ENCODE data around the gene IQSEC3.

The IQSEC3 gene

DNA sequence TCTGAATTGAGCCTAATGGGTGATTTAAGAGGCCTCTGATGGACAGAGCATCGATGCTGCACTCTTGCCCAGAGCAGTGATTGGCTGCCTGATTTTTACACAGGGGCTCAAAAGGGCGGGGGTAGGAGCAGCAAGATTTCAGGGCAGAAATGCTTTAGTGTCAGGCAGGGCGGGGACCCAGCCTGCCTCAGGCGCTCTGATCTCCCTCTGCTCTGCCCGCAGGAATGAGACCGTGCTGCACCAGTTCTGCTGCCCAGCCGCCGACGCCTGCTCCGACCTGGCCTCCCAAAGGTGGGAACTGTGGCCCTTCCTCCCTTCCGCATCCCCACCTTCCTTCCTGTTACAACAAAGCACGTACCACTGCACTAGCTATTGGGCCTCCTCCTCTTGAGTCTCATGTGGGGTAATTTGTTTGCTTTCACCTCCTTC, 32.4 kb downstream of the IQSEC3 start:
- Histone ChIP-seq H2AK5ac (ENCODE audit: low read length) (no peak overlapping the region), H3K4me1 (ENCODE audit: control insufficient read depth, low read depth, low read length) (peaks cover 12% of the 10 kb centered on the region), H3K9ac (ENCODE audit: low read length) (peak overlapping the region; percentile 38), H3K4ac (ENCODE audit: low read depth, low read length) (no peak overlapping the region), H3K79me1 (ENCODE audit: low read length) (no peaks in the 10 kb centered on the region), H3K18ac (ENCODE audit: low read length) (no peak overlapping the region), H4K5ac (ENCODE audit: low read length) (no peak overlapping the region), H3K27me3 (ENCODE audit: insufficient read depth, low read length, poor library complexity) (no peaks in the 10 kb centered on the region), H3K79me2 (ENCODE audit: control insufficient read depth, insufficient read depth, low read length) (no peaks in the 10 kb centered on the region), H4K8ac (ENCODE audit: low read depth, low read length) (no peak overlapping the region), H2BK15ac (replicated peaks; ENCODE audit: low read depth) (no peak overlapping the region), H2BK120ac (ENCODE audit: low read depth, low read length) (no peak overlapping the region), H3K27ac (ENCODE audit: low read depth, low read length) (no peak overlapping the region), H3K56ac (ENCODE audit: low read length) (peak overlapping the region; percentile 71), H2BK5ac (ENCODE audit: low read length) (no peak overlapping the region), H3K4me3 (ENCODE audit: low read length) (no peak overlapping the region), H3K4me2 (ENCODE audit: low read length) (peak overlapping the region; percentile 9), H3K36me3 (ENCODE audit: control insufficient read depth, insufficient read depth, low read length) (no peaks in the 10 kb centered on the region), H3K23ac (ENCODE audit: low read length) (no peak overlapping the region)
- peak; percentile 50 for DNase-seq
- WGBS (ENCODE audit: extremely low coverage, insufficient coverage, low lambda C conversion rate), result no CpG with 5 or more reads among the region's 12 CpGs

DNA sequence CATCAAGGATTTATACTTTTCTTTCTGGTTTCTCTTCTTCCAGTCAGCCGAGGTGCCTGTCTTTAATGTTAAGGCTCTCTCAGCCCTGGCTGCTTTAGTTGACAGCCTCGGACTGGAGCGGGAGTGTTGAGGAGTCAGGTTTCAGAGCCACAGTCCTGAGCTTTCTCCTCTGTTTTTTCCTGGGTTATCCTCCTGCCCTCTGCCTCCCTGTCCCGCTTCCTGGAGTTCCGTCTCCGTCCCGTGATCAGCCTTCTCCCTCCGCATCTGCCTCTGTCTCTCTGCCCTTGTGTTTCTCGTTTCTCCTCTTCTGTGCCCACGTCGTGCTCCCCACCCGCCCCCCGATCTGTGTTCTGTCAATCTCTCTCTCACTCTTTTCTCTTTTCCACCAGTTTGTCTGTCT, 33.0 kb downstream of the IQSEC3 start:
- H3K79me1 ChIP-seq (ENCODE audit: low read length), result no peaks in the 10 kb centered on the region
- H2AK5ac ChIP-seq (ENCODE audit: low read length), result no peak overlapping the region
- no peaks in the 10 kb centered on the region for H3K36me3 ChIP-seq (ENCODE audit: control insufficient read depth, insufficient read depth, low read length)
- H3K27me3 ChIP-seq (ENCODE audit: insufficient read depth, low read length, poor library complexity), result no peaks in the 10 kb centered on the region
- no peak overlapping the region for H2BK15ac ChIP-seq (replicated peaks; ENCODE audit: low read depth)
- H3K18ac ChIP-seq (ENCODE audit: low read length), result no peak overlapping the region
- no peak overlapping the region for H4K8ac ChIP-seq (ENCODE audit: low read depth, low read length)
- H3K79me2 ChIP-seq (ENCODE audit: control insufficient read depth, insufficient read depth, low read length), result no peaks in the 10 kb centered on the region
- H3K9ac ChIP-seq (ENCODE audit: low read length), result peak overlapping the region; percentile 17
- H3K4me2 ChIP-seq (ENCODE audit: low read length), result peak overlapping the region; percentile 9
- no peak overlapping the region for H3K23ac ChIP-seq (ENCODE audit: low read length)
- H4K5ac ChIP-seq (ENCODE audit: low read length), result no peak overlapping the region
- no peak overlapping the region for H2BK120ac ChIP-seq (ENCODE audit: low read depth, low read length)
- no peak overlapping the region for H2BK5ac ChIP-seq (ENCODE audit: low read length)
- H3K56ac ChIP-seq (ENCODE audit: low read length), result peak overlapping the region; percentile 71
- no peak overlapping the region for H3K4ac ChIP-seq (ENCODE audit: low read depth, low read length)
- H3K4me3 ChIP-seq (ENCODE audit: low read length), result no peak overlapping the region
- no peak overlapping the region for H3K27ac ChIP-seq (ENCODE audit: low read depth, low read length)
- H3K4me1 ChIP-seq (ENCODE audit: control insufficient read depth, low read depth, low read length), result peaks cover 13% of the 10 kb centered on the region
- WGBS (ENCODE audit: extremely low coverage, insufficient coverage, low lambda C conversion rate), result no CpG with 5 or more reads among the region's 13 CpGs
- DNase-seq, result peak; percentile 53

DNA sequence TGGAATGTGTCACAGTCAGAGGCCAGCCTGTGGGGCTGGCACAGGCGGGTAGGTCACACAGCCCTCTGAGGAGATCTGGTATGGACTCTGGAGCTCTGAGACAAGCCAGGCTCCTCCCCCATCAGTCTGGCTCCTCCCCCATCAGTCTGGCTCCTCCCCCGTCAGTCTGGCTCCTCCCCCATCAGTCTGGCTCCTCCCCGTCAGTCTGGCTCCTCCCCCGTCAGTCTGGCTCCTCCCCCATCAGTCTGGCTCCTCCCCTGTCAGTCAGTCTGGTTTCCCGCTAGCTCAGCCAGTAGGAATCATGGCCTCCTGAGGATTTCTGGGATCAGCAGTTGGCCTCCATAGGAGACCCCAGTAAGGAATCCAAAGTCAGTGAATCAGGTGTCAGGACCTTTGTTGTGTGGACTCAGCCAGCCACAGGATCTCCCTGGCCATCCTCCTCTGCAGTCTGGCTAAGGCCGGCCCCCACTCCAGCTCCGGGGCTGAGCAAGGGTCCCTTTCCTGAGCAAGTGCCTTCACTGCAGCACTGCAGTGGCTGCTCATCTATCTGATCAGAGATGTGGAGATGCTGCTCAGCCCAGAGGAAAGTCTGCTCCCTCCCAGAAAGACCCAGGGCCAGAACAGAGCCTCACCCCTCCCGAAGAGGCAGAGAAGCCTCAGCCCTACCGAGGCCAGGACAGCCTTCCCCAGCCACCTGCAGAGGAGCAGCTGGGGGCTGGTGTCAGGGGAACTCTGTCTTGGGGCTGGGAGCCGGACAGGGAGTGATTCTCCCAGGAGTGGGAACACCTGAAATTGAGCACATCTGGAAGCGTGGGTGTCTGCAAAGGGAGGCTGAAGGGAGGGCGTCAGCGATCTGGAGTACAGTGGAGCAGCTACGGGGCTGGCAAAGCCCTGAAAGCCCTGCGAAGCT, 35.7 kb downstream of the IQSEC3 start:
- H3K56ac ChIP-seq (ENCODE audit: low read length), result peak overlapping the region; percentile 25
- no peak overlapping the region for H2BK120ac ChIP-seq (ENCODE audit: low read depth, low read length)
- peak; percentile 37 for DNase-seq
- no peak overlapping the region for H3K4ac ChIP-seq (ENCODE audit: low read depth, low read length)
- H3K79me1 ChIP-seq (ENCODE audit: low read length), result no peaks in the 10 kb centered on the region
- H3K4me2 ChIP-seq (ENCODE audit: low read length), result no peak overlapping the region
- no CpG with 5 or more reads among the region's 15 CpGs for WGBS (ENCODE audit: extremely low coverage, insufficient coverage, low lambda C conversion rate)
- H3K18ac ChIP-seq (ENCODE audit: low read length), result no peak overlapping the region
- no peaks in the 10 kb centered on the region for H3K36me3 ChIP-seq (ENCODE audit: control insufficient read depth, insufficient read depth, low read length)
- no peak overlapping the region for H3K23ac ChIP-seq (ENCODE audit: low read length)
- H4K8ac ChIP-seq (ENCODE audit: low read depth, low read length), result no peak overlapping the region
- H2BK15ac ChIP-seq (replicated peaks; ENCODE audit: low read depth), result no peak overlapping the region
- H2AK5ac ChIP-seq (ENCODE audit: low read length), result no peak overlapping the region
- no peak overlapping the region for H4K5ac ChIP-seq (ENCODE audit: low read length)
- no peaks in the 10 kb centered on the region for H3K27me3 ChIP-seq (ENCODE audit: insufficient read depth, low read length, poor library complexity)
- H3K27ac ChIP-seq (ENCODE audit: low read depth, low read length), result no peak overlapping the region
- H3K4me3 ChIP-seq (ENCODE audit: low read length), result no peak overlapping the region
- H3K79me2 ChIP-seq (ENCODE audit: control insufficient read depth, insufficient read depth, low read length), result no peaks in the 10 kb centered on the region
- peaks cover 10% of the 10 kb centered on the region for H3K4me1 ChIP-seq (ENCODE audit: control insufficient read depth, low read depth, low read length)
- H3K9ac ChIP-seq (ENCODE audit: low read length), result peak overlapping the region; percentile 44
- no peak overlapping the region for H2BK5ac ChIP-seq (ENCODE audit: low read length)

DNA sequence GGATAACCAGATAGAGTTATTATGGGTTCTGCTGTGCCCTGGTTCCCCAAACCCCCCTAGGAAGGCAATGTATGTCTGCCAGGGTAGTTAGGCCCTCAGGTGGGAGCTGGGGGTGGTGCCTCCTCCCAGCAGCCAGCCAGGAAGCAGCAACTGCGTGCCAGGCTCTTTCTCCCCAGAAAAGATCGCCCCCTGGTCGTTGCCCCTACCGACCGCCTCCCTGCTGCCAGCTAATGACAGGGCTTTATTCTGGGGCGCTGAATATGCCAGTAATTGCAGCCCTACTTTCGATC, 36.3 kb downstream of the IQSEC3 start:
- H3K4me2 ChIP-seq (ENCODE audit: low read length), result peak overlapping the region; percentile 2
- H2BK5ac ChIP-seq (ENCODE audit: low read length), result no peak overlapping the region
- no peak overlapping the region for H4K8ac ChIP-seq (ENCODE audit: low read depth, low read length)

DNA sequence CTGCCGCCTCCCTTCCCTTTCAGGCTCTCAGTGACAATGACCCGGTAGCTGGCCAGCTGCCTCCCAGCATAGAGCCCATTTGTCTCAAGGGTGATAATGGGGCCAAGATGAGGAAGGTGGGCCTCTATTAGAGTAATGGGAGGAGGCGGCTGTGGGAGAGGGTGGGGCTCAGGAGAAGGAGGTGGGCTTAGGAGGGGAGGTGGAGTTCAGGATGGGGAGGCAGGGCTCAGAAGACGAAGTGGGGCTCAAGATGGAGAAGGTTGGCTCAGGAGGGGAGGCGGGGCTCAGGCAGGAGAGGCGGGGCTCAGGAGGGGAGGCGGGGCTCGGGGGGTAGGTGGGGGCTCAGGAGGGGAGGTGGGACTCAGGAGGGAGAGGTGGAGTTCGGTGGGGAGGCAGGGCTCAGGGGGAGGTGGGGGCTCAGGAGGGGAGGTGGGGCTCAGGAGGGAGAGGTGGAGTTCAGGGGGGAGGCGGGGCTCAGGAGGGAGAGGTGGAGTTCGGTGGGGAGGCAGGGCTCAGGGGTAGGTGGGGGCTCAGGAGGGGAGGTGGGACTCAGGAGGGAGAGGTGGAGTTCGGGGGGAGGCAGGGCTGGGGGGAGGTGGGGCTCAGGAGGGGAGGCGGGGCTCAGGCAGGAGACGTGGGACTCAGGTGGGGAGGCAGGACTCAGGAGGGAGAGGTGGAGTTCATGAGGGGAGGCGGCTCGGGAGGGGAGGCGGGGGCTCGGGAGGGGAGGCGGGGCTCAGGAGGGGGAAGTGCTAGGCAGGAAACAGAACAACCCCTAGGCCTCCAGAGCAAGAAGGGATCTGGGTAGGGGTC, 36.8 kb downstream of the IQSEC3 start:
- Histone ChIP-seq H3K56ac (ENCODE audit: low read length) (peak overlapping the region; percentile 64), H3K79me1 (ENCODE audit: low read length) (no peaks in the 10 kb centered on the region), H3K23ac (ENCODE audit: low read length) (no peak overlapping the region), H3K4me2 (ENCODE audit: low read length) (peak overlapping the region; percentile 2), H3K27me3 (ENCODE audit: insufficient read depth, low read length, poor library complexity) (no peaks in the 10 kb centered on the region), H3K36me3 (ENCODE audit: control insufficient read depth, insufficient read depth, low read length) (no peaks in the 10 kb centered on the region), H3K18ac (ENCODE audit: low read length) (no peak overlapping the region), H2BK5ac (ENCODE audit: low read length) (no peak overlapping the region), H4K8ac (ENCODE audit: low read depth, low read length) (no peak overlapping the region), H2BK120ac (ENCODE audit: low read depth, low read length) (no peak overlapping the region), H3K4ac (ENCODE audit: low read depth, low read length) (no peak overlapping the region), H2BK15ac (replicated peaks; ENCODE audit: low read depth) (no peak overlapping the region), H3K27ac (ENCODE audit: low read depth, low read length) (no peak overlapping the region), H2AK5ac (ENCODE audit: low read length) (no peak overlapping the region), H3K4me1 (ENCODE audit: control insufficient read depth, low read depth, low read length) (peaks cover 10% of the 10 kb centered on the region), H3K79me2 (ENCODE audit: control insufficient read depth, insufficient read depth, low read length) (no peaks in the 10 kb centered on the region), H3K9ac (ENCODE audit: low read length) (peak overlapping the region; percentile 44), H3K4me3 (ENCODE audit: low read length) (no peak overlapping the region), H4K5ac (ENCODE audit: low read length) (no peak overlapping the region)
- no CpG with 5 or more reads among the region's 19 CpGs for WGBS (ENCODE audit: extremely low coverage, insufficient coverage, low lambda C conversion rate)
- peak; percentile 88 for DNase-seq

More for the DNA sequence above, 36.3 kb downstream of the IQSEC3 start:
- H3K23ac ChIP-seq (ENCODE audit: low read length), result no peak overlapping the region
- peak overlapping the region; percentile 44 for H3K9ac ChIP-seq (ENCODE audit: low read length)
- H3K27ac ChIP-seq (ENCODE audit: low read depth, low read length), result no peak overlapping the region
- no peaks in the 10 kb centered on the region for H3K36me3 ChIP-seq (ENCODE audit: control insufficient read depth, insufficient read depth, low read length)
- no peak overlapping the region for H2BK120ac ChIP-seq (ENCODE audit: low read depth, low read length)
- no peaks in the 10 kb centered on the region for H3K79me2 ChIP-seq (ENCODE audit: control insufficient read depth, insufficient read depth, low read length)
- DNase-seq, result no peak
- H3K4ac ChIP-seq (ENCODE audit: low read depth, low read length), result no peak overlapping the region
- H3K79me1 ChIP-seq (ENCODE audit: low read length), result no peaks in the 10 kb centered on the region
- H3K4me1 ChIP-seq (ENCODE audit: control insufficient read depth, low read depth, low read length), result peaks cover 10% of the 10 kb centered on the region
- H2BK15ac ChIP-seq (replicated peaks; ENCODE audit: low read depth), result no peak overlapping the region
- no peak overlapping the region for H2AK5ac ChIP-seq (ENCODE audit: low read length)
- no peak overlapping the region for H3K18ac ChIP-seq (ENCODE audit: low read length)
- no peak overlapping the region for H3K4me3 ChIP-seq (ENCODE audit: low read length)
- H4K5ac ChIP-seq (ENCODE audit: low read length), result no peak overlapping the region
- H3K56ac ChIP-seq (ENCODE audit: low read length), result peak overlapping the region; percentile 25
- no CpG with 5 or more reads among the region's 7 CpGs for WGBS (ENCODE audit: extremely low coverage, insufficient coverage, low lambda C conversion rate)
- H3K27me3 ChIP-seq (ENCODE audit: insufficient read depth, low read length, poor library complexity), result no peaks in the 10 kb centered on the region
